K562 (cell line): ENCODE measurements around the gene HS3ST3A1. TPM values are rescaled to one million over a fixed set of nuclear protein-coding genes. Genes with fewer than 3 reads are reported as not detected.

ENCODE experiments used
- ARHGAP35 ChIP-seq: fragments of 450-650 bp; IDR thresholded peaks from 2 replicates; pipeline ENCODE4 v1.6.1; 2018; ENCODE audit not compliant: partially characterized antibody
- BCOR ChIP-seq: fragments of 450-650 bp; IDR thresholded peaks from 2 replicates; pipeline ENCODE4 v1.6.1; 2016
- CHD1 ChIP-seq: fragments of 200-600 bp; sonication (generic); IDR thresholded peaks from one replicate; pipeline ENCODE4 v1.6.1; 2012; ENCODE audit warnings: mild to moderate bottlenecking, moderate library complexity, low read length, inconsistent platforms
- CXXC5 ChIP-seq: fragments of 250-450 bp; sonication (Bioruptor Pico); IDR thresholded peaks from 2 replicates; pipeline ENCODE4 v1.8.0; 2022; ENCODE audit warnings: inconsistent platforms, mild to moderate bottlenecking, moderate library complexity
- ID3 ChIP-seq, 2 experiments: fragments of 250-450 bp in 1 of 2; fragments of 450-650 bp in 1 of 2; sonication (Bioruptor Pico) in 1 of 2; IDR thresholded peaks; 2 replicates each; pipeline versions ENCODE4 v1.6.1 to v1.8.0; 2016 to 2021; ENCODE audit warnings: mild to moderate bottlenecking in 2 of 2, moderate library complexity in 2 of 2, missing compliant biosample characterization in 1 of 2, missing genetic modification characterization in 1 of 2
- KDM5B ChIP-seq: fragments of 200-600 bp; sonication (generic); IDR thresholded peaks from 2 replicates; pipeline ENCODE4 v1.6.1; 2012; ENCODE audit warnings: low read depth, mild to moderate bottlenecking, moderate library complexity, low read length, control low read depth, inconsistent platforms; ENCODE audit not compliant: insufficient replicate concordance
- MBD1 ChIP-seq: fragments of 250-450 bp; sonication (Bioruptor Pico); IDR thresholded peaks from 2 replicates; pipeline ENCODE4 v1.8.0; 2022; ENCODE audit warnings: inconsistent platforms
- NFE2L1 ChIP-seq: fragments of 450-650 bp; IDR thresholded peaks from 2 replicates; pipeline ENCODE4 v1.6.1; 2016; ENCODE audit warnings: missing genetic modification characterization, low read depth, mild to moderate bottlenecking, missing compliant biosample characterization, moderate library complexity, borderline replicate concordance
- PHB ChIP-seq: fragments of 250-450 bp; sonication (Bioruptor Pico); IDR thresholded peaks from 2 replicates; pipeline ENCODE4 v1.5.0; 2021
- POU5F1 ChIP-seq: fragments of 150-350 bp; IDR thresholded peaks from 2 replicates; pipeline ENCODE4 v1.6.1; 2014; ENCODE audit warnings: borderline replicate concordance, low read length, low read depth, mild to moderate bottlenecking; ENCODE audit not compliant: partially characterized antibody
- PURB ChIP-seq: sonication (generic); formaldehyde crosslinking; IDR thresholded peaks from 2 replicates; pipeline ENCODE4 v1.9.0; 2021; ENCODE audit warnings: low read depth, mild to moderate bottlenecking, missing genetic modification reagents
- RBBP5 ChIP-seq: fragments of 200-600 bp; sonication (generic); IDR thresholded peaks from 2 replicates; pipeline ENCODE4 v1.6.1; 2012; ENCODE audit warnings: borderline replicate concordance, mild to moderate bottlenecking, low read length, control low read depth, inconsistent platforms; ENCODE audit not compliant: insufficient read depth, poor library complexity, severe bottlenecking
- RBM14 ChIP-seq: fragments of 200-400 bp; formaldehyde crosslinking; IDR thresholded peaks from 2 replicates; pipeline ENCODE4 v1.6.1; 2018; ENCODE audit warnings: low read depth, mild to moderate bottlenecking, low read length, moderate library complexity, borderline replicate concordance; ENCODE audit not compliant: insufficient read depth
- TEAD1 ChIP-seq, 2 experiments: fragments of 450-650 bp in 1 of 2; sonication (generic) in 1 of 2; formaldehyde crosslinking; IDR thresholded peaks; 2 replicates each; pipeline versions ENCODE4 v1.4.0 to v1.8.0; 2020 to 2022; ENCODE audit warnings: mild to moderate bottlenecking in 2 of 2, missing genetic modification reagents in 1 of 2
- UBTF ChIP-seq, 2 experiments: IDR thresholded peaks; 2 replicates each; pipeline ENCODE4 v1.6.1; 2012; ENCODE audit warnings: improper control_type of control experiment in 2 of 2, low read depth in 2 of 2, low read length in 2 of 2, borderline replicate concordance in 1 of 2
- ZNF707 ChIP-seq: fragments of 250-450 bp; sonication (Bioruptor Pico); conservative IDR thresholded peaks from 2 replicates; pipeline ENCODE4 v1.8.0; 2022; ENCODE audit warnings: inconsistent platforms, mild to moderate bottlenecking, moderate library complexity
- ZNF740 ChIP-seq, 3 experiments: fragments of 200-800 bp in 1 of 3; sonication (Bioruptor generic) in 1 of 3; sonication (generic) in 1 of 3; formaldehyde crosslinking in 1 of 3; IDR thresholded peaks; 2 replicates each; pipeline versions ENCODE4 v1.6.1 to v1.8.0; 2016 to 2022; ENCODE audit warnings: mild to moderate bottlenecking in 2 of 3, missing compliant biosample characterization in 2 of 3, missing genetic modification characterization in 2 of 3, missing genetic modification reagents in 1 of 3
- ZNF785 ChIP-seq: fragments of 250-450 bp; sonication (Bioruptor Pico); IDR thresholded peaks from 2 replicates; pipeline ENCODE4 v1.4.0; 2020; ENCODE audit warnings: mild to moderate bottlenecking
- polyA plus RNA-seq, 8 experiments: library from polyadenylated mRNA; depleted of rRNA in 4 of 8; stranded (reverse) in 5 of 8; unstranded in 3 of 8; fragments of >200 nt; fragmentation: Nextera tagmentation in 2 of 8; fragmentation: Illumina TruSeq in 1 of 8; extraction: Ambion mirVana in 2 of 8; extraction: Trizol in 1 of 8; gene quantifications; 2 replicates each; pipeline versions ENCODE4 v1.2.1 to v1.2.3, GENCODE V29; 2011 to 2014; ENCODE audit warnings: inconsistent platforms in 1 of 8, missing spikeins in 1 of 8
- total RNA-seq, 7 experiments: library from RNA; depleted of rRNA in 6 of 7; stranded (reverse); fragments of >200 nt in 6 of 7; fragmentation: Illumina TruSeq in 2 of 7; extraction: Trizol in 2 of 7; gene quantifications; 2 replicates each; pipeline versions ENCODE4 v1.2.1 to v1.2.3, GENCODE V29; 2011 to 2021; ENCODE audit warnings: low replicate concordance in 1 of 7

The HS3ST3A1 gene
- total and polyA plus RNA-seq, 9 of the 15 experiments (the other 6 are each of a cell fraction or from before 2014, with no cell fraction given): 0.25 to 14.8 (median 2.3) TPM

GRCh38 chr17:13600475-13601321 lies 1.0 kb downstream of the HS3ST3A1 start (continued):
- no peak for TF ChIP-seq PHB (CRISPR knock-in tag)
- peak in 1 of 2 experiments; percentile 63; a peak in 1 of 4 replicates for TF ChIP-seq UBTF (IDR thresholded peaks at IDR 0.05; ENCODE audit: borderline replicate concordance in 1 of 2, low read depth in 2 of 2, low read length in 2 of 2)
- TF ChIP-seq CHD1: no peak
- TF ChIP-seq KDM5B: peak; percentile 49
- TF ChIP-seq ZNF740 (CRISPR knock-in tag; IDR thresholded peaks at IDR 0.05): no peak
- no peak for TF ChIP-seq ZNF740 (tag; IDR thresholded peaks at IDR 0.05)
- TF ChIP-seq BCOR: no peak
- no peak for TF ChIP-seq ID3 (CRISPR knock-in tag; IDR thresholded peaks at IDR 0.05)
- TF ChIP-seq ID3 (tag; IDR thresholded peaks at IDR 0.05): no peak
- peak; percentile 41; the same call in 1 of the 2 replicates for TF ChIP-seq CXXC5 (CRISPR knock-in tag)
- TF ChIP-seq POU5F1: no peak
- TF ChIP-seq ARHGAP35: peak; percentile 36
- 0 out of 2 replicates have a peak, but pooled peaks have one; percentile 7 for TF ChIP-seq RBM14
- TF ChIP-seq RBBP5: peak; percentile 82
- no peak for TF ChIP-seq PURB (CRISPR knock-in tag)
- no peak for TF ChIP-seq MBD1 (CRISPR knock-in tag)
- TF ChIP-seq TEAD1 (CRISPR knock-in tag; IDR thresholded peaks at IDR 0.05): no peak
- no peak for TF ChIP-seq ZNF707
- no peak for TF ChIP-seq NFE2L1 (tag)
- TF ChIP-seq ZNF785 (CRISPR knock-in tag): no peak
